BJ (cell line): ENCODE measurements around the gene PSMC1. TPM values are rescaled to one million over a fixed set of nuclear protein-coding genes. Genes with fewer than 3 reads are reported as not detected.
A peak's percentile ranks its signal among the peaks of the same experiment; 100 is the strongest.

Experiments used
- CTCF ChIA-PET: fragments of 350-600 bp; formaldehyde crosslinking; extraction: SDS; loops from one replicate; lab custom pipeline; 2021; ENCODE audit warnings: antibody characterized with exemption, inconsistent platforms; lab: Yijun Ruan, JAX
- POLR2A ChIA-PET: fragments of 300-600 bp; sonication (Branson Sonifier 250); formaldehyde crosslinking; extraction: SDS; loops from one replicate; lab custom pipeline; 2021; ENCODE audit warnings: antibody characterized with exemption; lab: Charles Lee
- DNase-seq: peaks from one replicate; pipeline ENCODE4 v3.0.0-alpha.2; 2011; ENCODE audit warnings: low read depth
- H3K27me3 ChIP-seq: 2 replicates; pipeline ENCODE4 v1.6.0; 2011; ENCODE audit warnings: low read length; ENCODE audit not compliant: control insufficient read depth, insufficient read depth
- H3K36me3 ChIP-seq: 2 replicates; pipeline ENCODE4 v1.5.1; 2011; ENCODE audit warnings: low read length; ENCODE audit not compliant: control insufficient read depth, insufficient read depth
- H3K4me3 ChIP-seq: 2 replicates; pipeline ENCODE4 v1.5.1; 2011; ENCODE audit warnings: low read depth, mild to moderate bottlenecking, control low read depth, low read length
- polyA plus RNA-seq: library from polyadenylated mRNA; depleted of rRNA; stranded (reverse); fragments of >200 nt; gene quantifications from 2 replicates; pipeline ENCODE4 v1.2.3, GENCODE V29; 2011
- TF ChIP-seq, protein P1 (sequence below): IDR thresholded peaks from 2 replicates; pipeline ENCODE4 v1.5.1; 2011; ENCODE audit warnings: low read depth, mild to moderate bottlenecking, control low read depth, inconsistent platforms, low read length, moderate library complexity; ENCODE audit not compliant: insufficient read depth

The PSMC1 gene
- polyA plus RNA-seq, 1 experiment: 102 TPM

DNA sequence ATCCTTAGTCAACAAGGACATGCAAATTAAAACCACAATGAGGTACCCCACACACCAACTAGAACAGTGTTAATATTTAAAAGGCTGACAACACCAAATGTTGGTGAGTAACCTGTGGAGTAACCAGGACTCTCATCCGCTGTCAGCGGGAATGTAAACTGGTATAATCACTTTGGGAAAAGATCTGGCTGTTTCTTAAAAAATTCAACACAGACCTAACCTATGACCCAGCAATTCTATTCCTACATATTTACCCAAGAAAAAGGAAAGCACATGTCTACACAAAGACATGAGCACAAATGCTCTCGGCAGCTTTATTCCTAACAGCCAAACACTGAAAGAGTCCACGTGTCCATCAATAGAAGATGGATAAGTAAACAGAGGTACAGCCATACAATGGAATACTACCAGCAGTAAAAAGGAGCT is 48.8 kb downstream of the PSMC1 start:
- no peaks in the 10 kb centered on the region for H3K27me3 ChIP-seq
- POLR2A ChIA-PET: no interaction called here
- no peak overlapping the region for H3K4me3 ChIP-seq
- TF ChIP-seq, protein P1, sequence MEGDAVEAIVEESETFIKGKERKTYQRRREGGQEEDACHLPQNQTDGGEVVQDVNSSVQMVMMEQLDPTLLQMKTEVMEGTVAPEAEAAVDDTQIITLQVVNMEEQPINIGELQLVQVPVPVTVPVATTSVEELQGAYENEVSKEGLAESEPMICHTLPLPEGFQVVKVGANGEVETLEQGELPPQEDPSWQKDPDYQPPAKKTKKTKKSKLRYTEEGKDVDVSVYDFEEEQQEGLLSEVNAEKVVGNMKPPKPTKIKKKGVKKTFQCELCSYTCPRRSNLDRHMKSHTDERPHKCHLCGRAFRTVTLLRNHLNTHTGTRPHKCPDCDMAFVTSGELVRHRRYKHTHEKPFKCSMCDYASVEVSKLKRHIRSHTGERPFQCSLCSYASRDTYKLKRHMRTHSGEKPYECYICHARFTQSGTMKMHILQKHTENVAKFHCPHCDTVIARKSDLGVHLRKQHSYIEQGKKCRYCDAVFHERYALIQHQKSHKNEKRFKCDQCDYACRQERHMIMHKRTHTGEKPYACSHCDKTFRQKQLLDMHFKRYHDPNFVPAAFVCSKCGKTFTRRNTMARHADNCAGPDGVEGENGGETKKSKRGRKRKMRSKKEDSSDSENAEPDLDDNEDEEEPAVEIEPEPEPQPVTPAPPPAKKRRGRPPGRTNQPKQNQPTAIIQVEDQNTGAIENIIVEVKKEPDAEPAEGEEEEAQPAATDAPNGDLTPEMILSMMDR: no peak
- CTCF ChIA-PET: no interaction called here
- peaks cover 6% of the 10 kb centered on the region for H3K36me3 ChIP-seq
- DNase-seq: no peak

DNA sequence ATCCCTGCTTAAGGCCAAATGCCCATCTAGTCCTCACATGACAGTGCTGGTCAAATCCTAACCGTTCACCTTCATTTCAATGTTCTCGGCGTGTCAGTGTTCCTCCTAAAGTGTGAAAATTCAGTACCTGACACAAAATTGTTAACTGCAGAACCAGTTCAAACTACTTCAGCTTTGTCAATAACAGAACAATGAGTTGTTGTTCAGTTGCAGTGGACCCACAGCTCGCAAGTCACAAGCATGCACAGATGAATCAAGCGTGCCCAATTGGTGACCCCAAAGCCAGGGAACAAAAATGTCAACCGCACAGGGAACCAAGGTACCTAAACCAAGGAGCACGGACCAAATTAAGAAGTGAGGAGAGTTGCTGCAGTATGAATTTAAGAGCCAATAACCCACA is 52.2 kb downstream of the PSMC1 start:
- CTCF ChIA-PET: interaction anchor here (0.6 kb wide), 1 partner anchor 450 kb away, joined by 5 read pairs; no protein-coding TSS in a partner anchor
- Histone ChIP-seq H3K27me3 (no peaks in the 10 kb centered on the region), H3K36me3 (peaks cover 7% of the 10 kb centered on the region), H3K4me3 (no peak overlapping the region)
- POLR2A ChIA-PET: no interaction called here
- DNase-seq: no peak
- TF ChIP-seq, protein P1: no peak

DNA sequence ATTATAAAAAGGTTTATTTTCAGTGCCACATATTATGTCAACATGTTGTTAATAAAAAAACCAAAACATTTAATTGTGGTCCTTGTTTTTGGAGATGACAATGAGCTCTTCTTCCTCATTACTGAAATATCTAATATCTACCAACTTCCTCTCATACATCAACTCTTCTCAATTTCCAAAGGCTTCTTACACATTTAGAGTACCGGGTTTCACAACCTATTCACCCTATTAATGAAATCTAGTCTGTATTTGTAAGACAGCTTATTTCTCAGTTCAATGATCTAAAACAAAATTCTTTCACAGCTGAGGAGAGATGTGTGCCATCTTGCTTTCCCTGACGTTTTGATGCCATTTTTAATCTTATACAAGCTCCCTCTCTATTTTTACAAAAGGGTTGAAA is 60.9 kb downstream of the PSMC1 start:
- Histone ChIP-seq H3K4me3 (no peak overlapping the region), H3K36me3 (peaks cover 1% of the 10 kb centered on the region; the same call in 1 of the 2 replicates), H3K27me3 (no peaks in the 10 kb centered on the region)
- no peak for DNase-seq
- TF ChIP-seq, protein P1: no peak
- ChIA-PET POLR2A (no interaction called here), CTCF (interaction anchor here (0.6 to 0.9 kb wide), 3 partner anchors 313 to 602 kb away, joined by 3 read pairs; no protein-coding TSS in a partner anchor)

DNA sequence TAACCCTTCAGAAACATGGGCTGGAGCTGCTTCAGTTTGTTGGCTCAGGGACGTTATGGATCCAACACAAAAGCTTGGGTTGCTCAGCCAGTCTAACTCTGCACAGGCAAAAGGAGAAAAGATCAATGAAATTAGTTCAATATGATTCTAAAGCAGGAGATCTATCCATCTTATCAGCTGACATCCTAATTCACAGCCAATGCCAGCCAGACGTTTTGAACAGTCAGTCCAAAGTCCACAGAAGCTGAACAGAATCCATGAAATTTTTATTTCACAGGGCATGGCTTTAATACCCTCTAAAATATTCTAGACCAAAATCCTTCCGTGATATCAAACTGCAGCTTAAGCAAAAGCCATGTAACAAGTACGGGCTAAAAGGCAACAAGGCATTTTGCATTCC is 61.7 kb downstream of the PSMC1 start:
- ChIA-PET POLR2A (no interaction called here), CTCF (interaction anchor here (0.6 to 0.9 kb wide), 4 partner anchors 10 to 601 kb away, joined by 3 to 5 read pairs (median 3); no protein-coding TSS in a partner anchor)
- peaks cover 1% of the 10 kb centered on the region; the same call in 1 of the 2 replicates for H3K36me3 ChIP-seq
- no peaks in the 10 kb centered on the region for H3K27me3 ChIP-seq
- no peak for DNase-seq
- H3K4me3 ChIP-seq: no peak overlapping the region
- TF ChIP-seq, protein P1: no peak

DNA sequence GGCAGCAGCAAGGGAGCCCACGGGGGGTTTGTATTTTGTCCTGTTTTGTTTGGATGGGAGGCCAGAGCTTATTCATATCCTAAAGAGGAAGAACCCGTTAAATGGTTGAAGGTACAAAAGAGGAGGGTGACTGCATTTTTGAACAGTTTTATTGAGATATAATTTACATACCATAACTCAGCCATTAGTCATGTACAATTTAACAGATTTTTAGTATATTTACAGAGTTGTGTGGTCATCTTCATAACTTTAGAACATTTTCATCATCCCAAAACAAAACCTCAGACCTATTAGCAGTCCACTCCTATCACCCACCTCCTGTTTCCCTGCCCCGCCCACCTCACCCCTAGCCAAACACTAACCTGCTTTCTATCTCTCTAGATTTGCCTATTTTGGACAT is 62.8 kb downstream of the PSMC1 start:
- Histone ChIP-seq H3K4me3 (no peak overlapping the region), H3K27me3 (no peaks in the 10 kb centered on the region), H3K36me3 (peaks cover 1% of the 10 kb centered on the region; the same call in 1 of the 2 replicates)
- POLR2A ChIA-PET: no interaction called here
- TF ChIP-seq, protein P1: no peak
- peak; percentile 25 for DNase-seq
- CTCF ChIA-PET: no interaction called here
